ENCODE results near the gene RYR3.
A peak's percentile ranks its signal among the peaks of the same experiment; 100 is the strongest.

The RYR3 gene

GRCh38 chr15:33730815-33731214 is 420.0 kb downstream of the RYR3 start:
- no peak overlapping the region for H3K27ac ChIP-seq (ENCODE audit: poor library complexity, severe bottlenecking)
- H3K4me1 ChIP-seq (ENCODE audit: insufficient read depth, poor library complexity, severe bottlenecking), result no peaks in the 10 kb centered on the region
- no peak for TF ChIP-seq CTCF (IDR thresholded peaks at IDR 0.05; ENCODE audit: poor library complexity, severe bottlenecking)
- no peaks in the 10 kb centered on the region for H3K9me3 ChIP-seq (ENCODE audit: severe bottlenecking)
- ATAC-seq (ENCODE audit: low read depth) (no peak), DNase-seq (ENCODE audit: low spot score) (no peak)
- no peaks in the 10 kb centered on the region for H3K36me3 ChIP-seq (ENCODE audit: low read depth)
- no peak overlapping the region for H3K4me3 ChIP-seq (ENCODE audit: severe bottlenecking)
- no peaks in the 10 kb centered on the region for H3K27me3 ChIP-seq (ENCODE audit: insufficient read depth, poor library complexity, severe bottlenecking)

GRCh38 chr15:33735143-33735542 is 424.4 kb downstream of the RYR3 start:
- Histone ChIP-seq H3K27ac (ENCODE audit: poor library complexity, severe bottlenecking) (no peak overlapping the region), H3K9me3 (ENCODE audit: severe bottlenecking) (no peaks in the 10 kb centered on the region), H3K4me1 (ENCODE audit: insufficient read depth, poor library complexity, severe bottlenecking) (no peaks in the 10 kb centered on the region), H3K27me3 (ENCODE audit: insufficient read depth, poor library complexity, severe bottlenecking) (no peaks in the 10 kb centered on the region), H3K36me3 (ENCODE audit: low read depth) (no peaks in the 10 kb centered on the region), H3K4me3 (ENCODE audit: severe bottlenecking) (no peak overlapping the region)
- no peak for DNase-seq (ENCODE audit: low spot score)
- no peak for TF ChIP-seq CTCF (IDR thresholded peaks at IDR 0.05; ENCODE audit: poor library complexity, severe bottlenecking)
- no peak for ATAC-seq (ENCODE audit: low read depth)

GRCh38 chr15:33735637-33736247 is 425.0 kb downstream of the RYR3 start:
- DNase-seq (ENCODE audit: low spot score) (no peak), ATAC-seq (ENCODE audit: low read depth) (peak; percentile 77)
- no peaks in the 10 kb centered on the region for H3K4me1 ChIP-seq (ENCODE audit: insufficient read depth, poor library complexity, severe bottlenecking)
- TF ChIP-seq CTCF (IDR thresholded peaks at IDR 0.05; ENCODE audit: poor library complexity, severe bottlenecking), result peak; percentile 88
- no peaks in the 10 kb centered on the region for H3K36me3 ChIP-seq (ENCODE audit: low read depth)
- H3K27me3 ChIP-seq (ENCODE audit: insufficient read depth, poor library complexity, severe bottlenecking), result no peaks in the 10 kb centered on the region
- H3K4me3 ChIP-seq (ENCODE audit: severe bottlenecking), result no peak overlapping the region
- no peaks in the 10 kb centered on the region for H3K9me3 ChIP-seq (ENCODE audit: severe bottlenecking)
- H3K27ac ChIP-seq (ENCODE audit: poor library complexity, severe bottlenecking), result no peak overlapping the region

GRCh38 chr15:33737687-33738601 is 427.2 kb downstream of the RYR3 start:
- Histone ChIP-seq H3K9me3 (ENCODE audit: severe bottlenecking) (no peaks in the 10 kb centered on the region), H3K36me3 (ENCODE audit: low read depth) (no peaks in the 10 kb centered on the region), H3K27me3 (ENCODE audit: insufficient read depth, poor library complexity, severe bottlenecking) (no peaks in the 10 kb centered on the region), H3K4me3 (ENCODE audit: severe bottlenecking) (no peak overlapping the region), H3K27ac (ENCODE audit: poor library complexity, severe bottlenecking) (no peak overlapping the region), H3K4me1 (ENCODE audit: insufficient read depth, poor library complexity, severe bottlenecking) (no peaks in the 10 kb centered on the region)
- no peak for DNase-seq (ENCODE audit: low spot score)
- ATAC-seq (ENCODE audit: low read depth), result peak; percentile 85
- peak; percentile 97 for TF ChIP-seq CTCF (IDR thresholded peaks at IDR 0.05; ENCODE audit: poor library complexity, severe bottlenecking)
